HG03342 (cell line): ENCODE measurements around the gene PPP1R7.
A peak's percentile ranks its signal among the peaks of the same experiment; 100 is the strongest.

ENCODE experiments used
- ATAC-seq: cut with Tn5 transposase; IDR thresholded peaks from one replicate; pipeline ENCODE4 v1.9.1; 2021; ENCODE audit warnings: mild to moderate bottlenecking, moderate library complexity; ENCODE audit not compliant: unreplicated experiment

The PPP1R7 gene

DNA sequence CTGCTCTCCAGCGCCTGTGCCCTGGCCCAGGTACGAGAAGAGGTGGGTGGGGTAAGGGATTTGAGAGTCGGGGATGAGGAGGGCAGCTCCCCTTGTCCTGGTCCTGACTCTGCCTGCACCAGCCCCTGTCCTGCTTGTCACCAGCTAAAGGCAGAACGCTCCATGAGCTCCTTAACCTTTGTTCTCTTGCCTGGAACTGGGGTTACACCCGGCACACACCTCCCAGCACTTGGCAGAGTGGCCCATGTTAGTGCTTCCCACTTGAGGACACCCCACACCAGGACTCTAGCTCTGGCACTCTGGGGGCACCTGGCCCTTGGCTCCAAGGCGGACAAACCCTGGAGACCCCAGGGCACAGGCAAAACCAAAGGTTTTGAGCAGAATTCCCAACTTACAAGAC is 57.4 kb downstream of the PPP1R7 start:
- no peak for ATAC-seq

DNA sequence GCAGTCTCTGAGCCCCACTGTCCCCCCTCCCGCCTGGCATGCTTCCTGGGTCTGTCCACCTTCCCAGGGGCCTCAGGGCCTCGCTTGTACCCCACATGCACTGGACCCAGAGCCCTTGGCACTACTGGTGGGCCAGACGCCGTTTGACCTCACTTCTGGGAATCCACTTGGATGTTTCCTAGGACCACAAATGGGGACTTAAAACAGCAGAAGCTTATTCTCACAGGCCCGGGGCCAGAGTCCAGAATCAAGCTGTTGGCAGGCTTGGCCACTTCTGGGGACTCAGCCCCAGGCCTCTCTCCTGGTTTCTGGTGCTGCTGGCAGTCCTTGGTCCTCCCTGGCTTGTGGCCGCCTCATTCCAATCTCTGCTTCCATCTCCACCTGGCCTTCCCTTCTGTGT is 57.8 kb downstream of the PPP1R7 start:
- ATAC-seq: no peak

DNA sequence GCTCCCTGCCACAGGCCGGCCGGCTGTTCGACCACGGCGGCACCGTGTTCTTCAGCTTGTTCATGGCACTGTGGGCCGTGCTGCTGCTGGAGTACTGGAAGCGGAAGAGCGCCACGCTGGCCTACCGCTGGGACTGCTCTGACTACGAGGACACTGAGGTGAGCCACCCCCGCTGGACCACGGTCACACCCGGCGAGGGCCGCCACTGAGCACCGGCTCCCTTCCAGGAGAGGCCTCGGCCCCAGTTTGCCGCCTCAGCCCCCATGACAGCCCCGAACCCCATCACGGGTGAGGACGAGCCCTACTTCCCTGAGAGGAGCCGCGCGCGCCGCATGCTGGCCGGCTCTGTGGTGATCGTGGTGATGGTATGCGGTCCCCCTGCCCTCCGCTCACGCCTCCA is 59.0 kb downstream of the PPP1R7 start:
- ATAC-seq: no peak

DNA sequence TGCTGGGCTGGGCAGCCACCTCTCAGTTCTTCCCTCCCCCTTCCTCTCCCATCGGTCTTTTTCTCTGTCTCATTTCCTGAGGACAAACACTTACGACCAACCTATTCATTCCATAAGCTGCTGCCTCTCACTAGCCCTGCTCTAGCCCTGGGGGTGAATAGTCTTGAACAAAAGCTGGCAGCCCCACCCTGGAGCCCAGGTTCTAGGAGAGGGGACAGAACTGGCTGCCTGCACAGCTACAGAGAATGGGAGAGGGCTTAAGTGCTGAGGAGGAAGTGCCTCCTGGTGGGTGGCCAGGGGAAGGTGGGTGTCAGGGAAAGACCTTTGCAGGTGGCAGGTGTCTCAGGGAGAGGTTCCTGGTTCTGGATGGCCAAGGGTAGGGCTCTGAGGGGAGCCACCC is 61.0 kb downstream of the PPP1R7 start:
- ATAC-seq: no peak

DNA sequence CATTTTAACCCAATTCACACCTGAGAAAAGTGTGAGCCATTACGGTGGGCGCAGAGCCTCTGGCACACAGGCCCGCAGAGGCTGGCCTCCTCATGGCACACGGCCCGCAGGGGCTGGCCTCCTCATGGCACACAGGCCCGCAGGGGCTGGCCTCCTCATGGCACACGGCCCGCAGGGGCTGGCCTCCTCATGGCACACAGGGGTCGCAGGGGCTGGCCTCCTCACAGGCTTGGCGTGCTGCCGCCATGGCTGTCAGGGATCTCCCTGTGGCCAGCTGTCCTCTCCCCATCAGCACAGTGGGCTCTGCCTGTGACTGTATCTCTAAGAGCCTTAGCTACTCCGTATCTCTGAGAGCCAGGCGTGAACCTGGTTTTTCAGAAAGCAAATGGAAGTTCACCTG is 62.8 kb downstream of the PPP1R7 start:
- ATAC-seq: no peak

DNA sequence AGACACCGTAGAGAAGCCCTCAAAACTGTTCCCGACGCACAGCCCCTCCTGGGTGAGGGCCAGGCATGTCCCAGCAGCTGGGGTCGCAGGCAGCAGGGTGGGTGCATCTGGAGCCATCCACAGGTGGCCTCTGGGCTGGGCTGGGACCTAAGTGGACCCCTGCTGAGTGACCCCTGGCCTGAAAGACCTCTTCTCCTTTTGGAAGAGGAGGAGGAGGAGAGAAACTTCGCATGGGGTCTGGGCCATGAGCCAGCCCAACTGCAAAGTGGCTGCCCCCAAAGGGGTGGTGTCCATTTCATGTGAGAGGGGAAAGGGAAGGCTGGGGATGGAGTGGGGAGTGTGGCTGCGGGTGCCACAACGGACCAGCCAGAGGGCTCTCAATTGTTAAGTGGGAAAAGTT is 63.3 kb downstream of the PPP1R7 start:
- ATAC-seq: no peak

DNA sequence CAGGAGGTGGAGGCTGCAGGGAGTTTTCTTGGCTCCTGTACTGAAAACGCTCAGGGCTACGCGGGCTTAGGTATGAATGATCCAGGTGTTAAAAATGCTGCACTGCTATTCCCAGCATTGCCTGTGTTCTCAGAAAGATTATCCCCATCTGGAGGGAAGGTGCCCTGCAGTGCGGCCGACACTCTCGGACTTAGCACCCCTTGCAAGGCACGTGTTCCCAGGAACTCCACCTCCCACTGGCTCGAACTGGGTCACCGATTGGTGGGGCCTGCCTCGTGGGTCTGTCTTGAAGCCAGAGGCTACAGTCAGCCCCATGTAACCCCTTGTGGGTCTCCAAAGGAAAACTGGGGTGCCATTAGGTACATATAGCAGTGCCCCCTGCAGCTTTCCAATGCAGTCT is 63.9 kb downstream of the PPP1R7 start:
- ATAC-seq: no peak

DNA sequence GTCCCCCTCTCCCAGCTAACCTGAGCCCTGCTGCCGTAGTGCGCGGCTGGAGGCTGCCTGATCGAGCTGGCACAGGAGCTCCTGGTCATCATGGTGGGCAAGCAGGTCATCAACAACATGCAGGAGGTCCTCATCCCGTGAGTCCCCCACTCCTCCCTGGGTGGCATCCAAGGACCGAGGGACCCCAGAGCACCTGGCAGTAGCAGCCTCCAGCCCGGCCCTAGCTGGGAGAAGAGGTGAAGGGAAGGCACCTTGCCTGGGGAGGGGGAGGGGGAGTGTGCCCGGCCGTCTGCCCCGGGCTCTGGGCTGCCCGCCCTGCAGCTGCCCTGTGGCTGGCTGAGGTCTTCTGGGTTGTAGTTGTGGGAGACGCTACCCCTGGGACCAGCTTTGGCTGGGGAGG is 64.5 kb downstream of the PPP1R7 start:
- ATAC-seq: no peak

DNA sequence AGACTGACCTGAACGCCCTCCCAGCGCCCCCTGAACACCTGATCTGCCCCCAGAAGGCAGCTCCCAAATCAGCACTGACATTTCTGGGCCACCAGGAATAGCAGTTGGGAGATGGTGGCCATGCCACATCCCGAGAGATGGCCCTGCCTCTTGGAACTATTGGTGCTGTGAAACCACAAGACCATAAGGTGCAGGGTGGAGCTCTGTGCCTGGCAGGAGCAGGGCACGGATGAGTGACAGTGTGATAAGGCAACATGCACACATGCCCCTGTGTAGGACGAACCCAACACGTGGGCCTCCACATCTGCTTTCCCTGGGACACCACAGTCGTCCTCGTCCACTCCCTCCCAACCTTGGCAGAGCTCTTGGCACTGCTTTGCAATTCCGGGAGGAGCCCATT is 65.2 kb downstream of the PPP1R7 start:
- ATAC-seq: no peak

DNA sequence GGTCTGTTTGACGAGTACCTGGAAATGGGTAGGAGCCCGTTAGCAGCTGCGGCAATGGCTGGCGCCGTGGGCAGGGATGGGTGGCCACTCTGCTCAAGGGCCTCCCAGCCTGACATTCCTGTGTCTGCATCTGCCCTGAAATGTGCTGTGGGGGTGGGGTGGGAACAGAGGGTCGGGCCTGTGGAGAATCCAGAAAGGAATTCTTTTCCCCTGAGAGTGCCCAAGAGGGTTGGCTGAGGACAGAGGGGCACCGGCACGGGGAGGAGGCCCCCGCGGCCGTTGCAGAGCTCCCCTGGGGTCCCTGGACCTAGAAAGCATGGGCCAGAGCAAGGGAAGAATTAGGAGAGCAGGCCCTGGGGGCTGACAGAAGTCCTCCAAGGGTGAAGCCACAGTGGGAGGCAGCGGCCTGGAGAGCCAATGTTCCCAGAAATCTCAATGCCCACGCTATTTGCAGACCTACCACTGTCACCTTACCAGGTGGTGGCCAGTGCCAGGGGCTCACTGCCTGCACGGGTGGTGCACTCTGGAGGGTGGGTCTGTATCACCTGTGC is 66.0 kb downstream of the PPP1R7 start:
- no peak for ATAC-seq

DNA sequence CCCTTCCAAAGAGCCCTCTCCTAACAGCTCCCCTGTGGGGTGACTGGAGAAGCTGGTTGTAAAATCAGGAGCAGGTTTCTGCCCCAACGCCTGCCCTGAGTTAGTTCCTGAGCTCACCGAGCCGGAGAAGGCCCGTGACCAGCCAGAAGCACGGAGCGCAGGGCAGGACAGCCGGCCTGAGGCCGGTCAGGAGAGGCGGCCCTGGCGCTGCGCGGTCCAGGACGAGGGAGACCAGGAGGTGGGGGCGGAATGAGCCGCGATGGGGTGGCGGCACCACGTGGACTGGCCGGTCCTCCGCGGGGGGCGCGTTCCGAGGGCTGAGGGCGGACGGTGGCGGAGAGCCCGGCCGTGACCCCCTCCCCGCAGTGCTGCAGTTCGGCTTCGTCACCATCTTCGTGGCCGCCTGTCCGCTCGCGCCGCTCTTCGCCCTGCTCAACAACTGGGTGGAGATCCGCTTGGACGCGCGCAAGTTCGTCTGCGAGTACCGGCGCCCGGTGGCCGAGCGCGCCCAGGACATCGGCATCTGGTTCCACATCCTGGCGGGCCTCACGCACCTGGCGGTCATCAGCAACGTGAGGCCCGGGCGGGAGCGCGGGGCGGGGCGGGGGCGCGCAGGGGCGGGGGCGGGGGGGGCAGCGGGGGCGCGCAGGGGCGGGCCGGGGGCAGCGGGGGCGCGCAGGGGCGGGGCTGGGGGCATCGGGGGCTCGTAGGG is 67.2 kb downstream of the PPP1R7 start:
- ATAC-seq: peak; percentile 49

DNA sequence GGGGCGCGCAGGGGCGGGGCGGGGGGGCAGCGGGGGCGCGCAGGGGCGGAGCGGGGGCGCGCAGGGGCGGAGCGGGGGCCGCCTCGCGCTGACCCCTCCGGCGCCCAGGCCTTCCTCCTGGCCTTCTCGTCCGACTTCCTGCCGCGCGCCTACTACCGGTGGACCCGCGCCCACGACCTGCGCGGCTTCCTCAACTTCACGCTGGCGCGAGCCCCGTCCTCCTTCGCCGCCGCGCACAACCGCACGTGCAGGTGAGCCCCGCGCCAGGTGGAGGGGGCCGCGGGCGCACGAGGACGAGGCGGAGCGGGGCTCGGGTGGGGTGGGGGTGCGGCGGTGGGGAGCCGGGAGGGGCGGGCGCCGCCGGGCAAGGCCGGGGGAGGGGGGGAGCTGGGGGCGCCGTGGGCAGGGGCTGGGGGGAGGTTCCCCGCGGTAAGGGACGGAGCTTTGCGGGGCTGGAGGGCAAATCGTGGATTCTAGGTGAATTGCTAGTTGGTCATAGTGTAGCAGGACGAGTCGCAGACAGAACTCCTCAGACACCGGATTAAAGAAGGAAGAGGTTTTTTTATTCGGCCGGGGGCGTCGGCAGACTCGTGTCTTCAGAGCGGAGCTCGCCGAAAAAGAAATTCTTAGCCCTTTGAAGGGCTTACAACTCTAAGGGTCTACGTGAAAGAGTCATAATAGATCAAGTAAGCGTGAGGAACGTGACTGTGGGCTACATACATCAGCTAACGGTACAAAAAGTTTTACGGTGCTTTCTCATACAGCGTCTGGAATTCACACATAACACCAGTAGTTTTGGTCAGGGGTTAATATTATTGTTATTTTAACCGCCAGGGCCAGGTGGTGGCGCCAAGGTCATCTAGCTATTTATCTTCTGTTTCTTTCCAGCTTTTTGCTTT is 68.1 kb downstream of the PPP1R7 start:
- ATAC-seq: no peak

DNA sequence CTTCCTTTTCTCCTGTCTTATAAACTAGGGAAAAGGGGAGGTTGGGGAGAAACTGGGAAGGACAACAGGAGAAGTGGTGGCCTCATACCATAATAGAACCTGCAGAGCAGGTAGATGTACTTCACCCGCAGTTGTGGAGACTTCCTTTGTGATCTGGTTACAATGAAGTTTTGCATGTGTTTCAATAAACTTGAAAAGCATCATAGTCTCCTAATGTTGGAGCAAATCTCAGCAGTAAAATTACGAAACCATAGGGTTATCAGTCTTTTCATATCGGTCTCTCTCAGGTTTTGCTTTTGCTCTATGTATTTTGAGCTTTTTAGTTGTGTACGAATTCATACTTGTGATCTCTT is 68.7 kb downstream of the PPP1R7 start:
- ATAC-seq: no peak

DNA sequence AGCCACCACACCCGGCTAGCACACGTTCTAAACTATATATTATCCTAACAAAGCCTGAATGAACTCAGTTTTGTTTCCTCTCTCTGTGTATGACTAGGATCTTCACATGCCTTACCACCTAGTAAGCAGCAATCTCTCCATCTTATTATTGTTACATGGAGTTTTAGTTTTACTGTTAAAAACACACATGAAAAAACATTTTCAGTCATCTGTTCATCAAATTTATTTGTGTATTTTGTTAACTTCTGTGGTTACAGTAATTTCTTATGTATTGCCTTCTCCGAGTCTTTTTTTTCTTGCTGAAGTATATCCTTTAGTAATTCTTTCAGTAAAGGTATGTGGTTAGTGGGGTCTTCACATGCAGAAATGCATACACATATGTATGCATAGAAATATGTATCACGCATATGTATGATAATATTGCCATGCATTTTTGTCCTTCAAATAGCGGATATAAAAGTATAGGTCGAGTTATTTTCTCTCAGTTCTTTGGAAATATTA is 69.6 kb downstream of the PPP1R7 start:
- ATAC-seq: no peak

DNA sequence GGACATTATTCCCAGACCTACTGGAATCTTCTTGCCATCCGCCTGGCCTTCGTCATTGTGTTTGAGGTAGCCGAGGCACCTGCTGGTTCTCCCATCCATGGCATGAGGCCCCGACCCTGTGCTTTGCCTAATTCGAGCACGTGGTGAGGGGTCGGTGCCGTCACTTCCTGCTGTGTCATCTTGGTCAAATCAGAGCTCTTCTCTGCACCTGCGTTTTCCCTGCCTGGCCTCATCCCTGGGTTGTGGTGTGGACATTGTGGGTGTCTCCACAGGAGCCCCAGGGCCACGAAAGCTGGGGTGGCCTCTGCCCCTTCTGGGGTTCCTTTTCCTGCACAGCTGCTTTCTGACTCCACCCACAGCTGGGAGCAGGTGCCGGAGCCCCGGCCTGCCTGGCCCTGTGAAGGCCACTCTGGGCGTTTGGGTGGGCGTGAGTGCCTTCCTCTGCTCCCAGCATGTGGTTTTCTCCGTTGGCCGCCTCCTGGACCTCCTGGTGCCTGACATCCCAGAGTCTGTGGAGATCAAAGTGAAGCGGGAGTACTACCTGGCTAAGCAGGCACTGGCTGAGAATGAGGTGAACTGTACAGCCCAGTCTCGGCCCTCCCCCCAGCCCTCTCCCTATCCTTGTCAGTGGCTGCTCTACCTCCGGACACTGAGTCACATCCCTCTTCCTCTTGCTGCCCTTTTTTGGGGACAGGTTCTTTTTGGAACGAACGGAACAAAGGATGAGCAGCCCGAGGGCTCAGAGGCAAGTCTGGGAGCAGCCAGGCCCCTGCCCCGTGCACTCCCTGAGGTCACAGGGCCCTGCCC is 73.1 kb downstream of the PPP1R7 start:
- ATAC-seq: no peak

DNA sequence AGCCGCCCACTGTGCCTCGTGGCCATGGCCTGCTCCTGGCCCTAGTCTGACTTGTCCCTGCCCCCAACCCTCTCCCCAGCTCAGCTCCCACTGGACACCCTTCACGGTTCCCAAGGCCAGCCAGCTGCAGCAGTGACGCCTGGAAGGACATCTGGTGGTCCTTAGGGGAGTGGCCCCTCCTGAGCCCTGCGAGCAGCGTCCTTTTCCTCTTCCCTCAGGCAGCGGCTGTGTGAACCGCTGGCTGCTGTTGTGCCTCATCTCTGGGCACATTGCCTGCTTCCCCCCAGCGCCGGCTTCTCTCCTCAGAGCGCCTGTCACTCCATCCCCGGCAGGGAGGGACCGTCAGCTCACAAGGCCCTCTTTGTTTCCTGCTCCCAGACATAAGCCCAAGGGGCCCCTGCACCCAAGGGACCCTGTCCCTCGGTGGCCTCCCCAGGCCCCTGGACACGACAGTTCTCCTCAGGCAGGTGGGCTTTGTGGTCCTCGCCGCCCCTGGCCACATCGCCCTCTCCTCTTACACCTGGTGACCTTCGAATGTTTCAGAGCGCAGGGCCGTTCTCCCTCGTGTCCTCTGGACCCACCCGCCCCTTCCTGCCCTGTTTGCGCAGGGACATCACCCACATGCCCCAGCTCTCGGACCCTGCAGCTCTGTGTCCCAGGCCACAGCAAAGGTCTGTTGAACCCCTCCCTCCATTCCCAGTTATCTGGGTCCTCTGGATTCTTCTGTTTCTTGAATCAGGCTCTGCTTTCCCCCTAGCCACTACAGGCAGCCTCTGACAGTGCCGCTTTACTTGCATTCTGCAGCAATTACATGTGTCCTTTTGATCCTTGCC is 74.0 kb downstream of the PPP1R7 start:
- ATAC-seq: no peak

DNA sequence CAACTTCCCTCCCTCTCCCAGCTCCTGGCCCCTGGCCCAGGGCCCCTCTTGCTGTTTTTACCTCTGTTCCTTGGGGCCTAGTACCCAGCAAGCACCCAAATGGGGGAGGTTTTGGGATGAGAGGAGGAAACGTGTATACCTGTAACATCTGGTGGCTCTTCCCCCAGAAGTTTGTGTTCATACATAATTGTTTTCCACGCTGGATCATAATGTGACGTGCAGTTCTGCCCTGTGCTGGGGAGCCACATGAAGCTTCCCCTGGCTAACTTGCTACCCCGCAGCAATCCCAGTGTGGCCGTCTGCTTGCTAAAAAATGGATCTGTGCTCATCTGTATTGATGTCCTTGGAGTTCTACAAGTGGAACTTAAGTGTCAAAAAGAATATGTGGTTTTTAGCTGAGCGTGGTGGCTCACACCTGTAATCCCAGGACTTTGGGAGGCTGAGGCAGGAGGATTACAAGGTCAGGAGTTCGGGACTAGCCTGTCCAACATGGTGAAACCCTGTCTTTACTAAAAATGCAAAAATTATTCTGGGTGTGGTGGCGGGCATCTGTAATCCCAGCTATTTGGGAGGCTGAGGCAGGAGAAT is 74.7 kb downstream of the PPP1R7 start:
- no peak for ATAC-seq

DNA sequence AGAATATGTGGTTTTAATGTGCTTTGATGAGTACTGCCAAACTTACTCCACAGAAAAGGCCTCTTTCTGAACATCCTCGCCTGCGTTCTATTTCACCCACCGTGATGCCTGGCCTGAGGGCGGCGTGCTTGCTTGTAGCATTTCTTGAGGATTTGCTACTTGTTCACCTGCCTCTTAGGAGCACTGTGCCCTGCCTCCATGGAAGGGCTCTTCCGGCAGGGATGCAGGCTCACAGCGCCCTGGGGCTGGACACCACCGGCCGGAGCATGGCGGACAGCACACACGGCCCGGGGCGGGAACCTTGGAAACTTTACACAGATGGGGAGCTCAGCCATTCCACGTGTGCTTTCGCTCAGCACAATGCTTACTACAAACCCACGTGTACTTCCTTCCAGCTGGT is 75.3 kb downstream of the PPP1R7 start:
- no peak for ATAC-seq

DNA sequence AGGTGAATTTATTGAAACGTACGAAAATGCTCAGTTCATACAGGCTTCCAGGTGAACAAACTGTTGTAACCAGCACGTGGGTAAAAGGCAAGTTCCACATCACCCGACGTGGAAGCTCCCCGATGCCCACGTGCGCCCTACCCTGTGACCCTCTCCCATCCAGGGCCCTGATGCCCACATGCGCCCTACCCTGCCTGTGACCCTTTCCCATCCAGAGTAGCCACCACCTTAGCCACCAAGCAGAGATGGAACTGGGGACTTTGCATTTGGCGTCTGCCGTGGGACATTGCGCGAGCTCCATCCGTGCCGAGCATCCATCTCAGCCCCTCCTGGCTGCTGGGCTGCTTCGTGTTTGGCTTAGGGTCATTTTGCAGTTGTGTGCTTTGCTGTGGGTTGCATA is 75.7 kb downstream of the PPP1R7 start:
- ATAC-seq: no peak
